Suprapubic skin (tissue), 4 donors: ENCODE data around the gene POPDC2. TPM values are rescaled to one million over a fixed set of nuclear protein-coding genes. Genes with fewer than 3 reads are reported as not detected.
"Not testable (repeated sequence)": the region's sequence is repeated elsewhere in the genome, so short reads cannot be mapped to it uniquely, and the experiment has no call there.

Source experiments
- DNase-seq, 2 donors: peaks; one replicate each; pipeline ENCODE4 v3.0.0-alpha.2; 2019; ENCODE audit warnings: low spot score in 2 of 2
- H3K27ac ChIP-seq: fragments of 200-600 bp; sonication (generic); one replicate; pipeline ENCODE4 v1.5.1; 2019
- H3K27me3 ChIP-seq: fragments of 200-600 bp; sonication (generic); one replicate; pipeline ENCODE4 v1.5.1; 2019
- H3K36me3 ChIP-seq: fragments of 200-600 bp; sonication (generic); one replicate; pipeline ENCODE4 v1.5.1; 2019
- H3K4me1 ChIP-seq: fragments of 200-600 bp; sonication (generic); one replicate; pipeline ENCODE4 v1.5.1; 2019
- H3K4me3 ChIP-seq: fragments of 200-600 bp; sonication (generic); one replicate; pipeline ENCODE4 v1.5.1; 2019; ENCODE audit warnings: mild to moderate bottlenecking
- H3K9me3 ChIP-seq: fragments of 200-600 bp; sonication (generic); one replicate; pipeline ENCODE4 v1.5.1; 2019
- EP300 ChIP-seq: sonication (generic); formaldehyde crosslinking; IDR thresholded peaks from one replicate; pipeline ENCODE4 v1.6.1; 2017; ENCODE audit warnings: antibody characterized with exemption
- POLR2A ChIP-seq, 2 donors: fragments of 450-650 bp; IDR thresholded peaks; one replicate each; pipeline ENCODE4 v1.6.1; 2017; ENCODE audit warnings: antibody characterized with exemption in 2 of 2, mild to moderate bottlenecking in 2 of 2, moderate library complexity in 2 of 2
- POLR2AphosphoS5 ChIP-seq, 3 donors: sonication (generic); formaldehyde crosslinking; IDR thresholded peaks; one replicate each; pipeline ENCODE4 v1.6.1; 2017; ENCODE audit warnings: antibody characterized with exemption in 3 of 3
- WGBS: methylation state at CpG from one replicate; pipeline ENCODE4 v1.1.5; 2018; 5-methylcytosine and 5-hydroxymethylcytosine counted together
- total RNA-seq, 4 donors: library from RNA; depleted of rRNA; stranded (reverse); fragments of >200 nt; gene quantifications; one replicate each; pipeline ENCODE4 v1.1.0, GENCODE V29; 2016
- TF ChIP-seq, protein P1 (sequence below), 2 donors: fragments of 200-600 bp in 1 of 2; fragments of 450-650 bp in 1 of 2; sonication (generic) in 1 of 2; IDR thresholded peaks; one replicate each; pipeline ENCODE4 v1.5.1; 2016 to 2019; ENCODE audit warnings: antibody characterized with exemption in 2 of 2, mild to moderate bottlenecking in 1 of 2, moderate library complexity in 1 of 2

Gene POPDC2
- total RNA-seq, 4 donors from 2014 or later = 0.68 to 4.5 (median 3.4) TPM

GRCh38 chr3:119681279-119681678 is 20.9 kb upstream of the POPDC2 start:
- DNase-seq = no peak
- H3K27me3 ChIP-seq = no peaks in the 10 kb centered on the region
- WGBS = 67% methylated on average over 1 of the region's 1 CpG
- TF ChIP-seq POLR2A (IDR thresholded peaks at IDR 0.05) (no peak), EP300 (no peak), POLR2AphosphoS5 (IDR thresholded peaks at IDR 0.05) (no peak)
- TF ChIP-seq, protein P1, sequence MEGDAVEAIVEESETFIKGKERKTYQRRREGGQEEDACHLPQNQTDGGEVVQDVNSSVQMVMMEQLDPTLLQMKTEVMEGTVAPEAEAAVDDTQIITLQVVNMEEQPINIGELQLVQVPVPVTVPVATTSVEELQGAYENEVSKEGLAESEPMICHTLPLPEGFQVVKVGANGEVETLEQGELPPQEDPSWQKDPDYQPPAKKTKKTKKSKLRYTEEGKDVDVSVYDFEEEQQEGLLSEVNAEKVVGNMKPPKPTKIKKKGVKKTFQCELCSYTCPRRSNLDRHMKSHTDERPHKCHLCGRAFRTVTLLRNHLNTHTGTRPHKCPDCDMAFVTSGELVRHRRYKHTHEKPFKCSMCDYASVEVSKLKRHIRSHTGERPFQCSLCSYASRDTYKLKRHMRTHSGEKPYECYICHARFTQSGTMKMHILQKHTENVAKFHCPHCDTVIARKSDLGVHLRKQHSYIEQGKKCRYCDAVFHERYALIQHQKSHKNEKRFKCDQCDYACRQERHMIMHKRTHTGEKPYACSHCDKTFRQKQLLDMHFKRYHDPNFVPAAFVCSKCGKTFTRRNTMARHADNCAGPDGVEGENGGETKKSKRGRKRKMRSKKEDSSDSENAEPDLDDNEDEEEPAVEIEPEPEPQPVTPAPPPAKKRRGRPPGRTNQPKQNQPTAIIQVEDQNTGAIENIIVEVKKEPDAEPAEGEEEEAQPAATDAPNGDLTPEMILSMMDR (IDR thresholded peaks at IDR 0.05) = no peak
- no peaks in the 10 kb centered on the region for H3K36me3 ChIP-seq
- no peak overlapping the region for H3K27ac ChIP-seq
- H3K9me3 ChIP-seq = no peaks in the 10 kb centered on the region
- no peak overlapping the region for H3K4me3 ChIP-seq
- H3K4me1 ChIP-seq = peaks cover 8% of the 10 kb centered on the region

DNA sequence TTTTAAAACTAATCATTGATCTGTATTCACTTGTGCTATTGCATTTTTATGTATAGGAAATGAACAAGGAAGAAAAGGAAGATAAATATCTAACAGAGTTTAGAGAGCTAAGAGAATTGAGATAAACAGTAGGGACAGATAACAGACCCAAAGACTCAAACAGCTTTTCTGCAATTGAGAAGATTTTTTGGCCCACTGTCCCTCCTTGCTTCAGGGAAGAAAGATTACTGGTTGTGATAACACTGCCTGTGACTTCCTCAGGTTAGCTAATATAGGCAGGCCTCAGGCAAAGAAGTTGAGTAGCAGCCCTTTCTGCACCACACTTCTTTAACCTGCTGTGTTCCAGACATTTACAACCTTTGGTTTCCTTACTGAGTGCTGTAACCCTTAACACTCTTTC is 19.5 kb upstream of the POPDC2 start:
- no peaks in the 10 kb centered on the region for H3K27me3 ChIP-seq
- no peak overlapping the region for H3K4me3 ChIP-seq
- no peaks in the 10 kb centered on the region for H3K9me3 ChIP-seq
- H3K27ac ChIP-seq = no peak overlapping the region
- no peak for DNase-seq
- no peak for TF ChIP-seq POLR2A (IDR thresholded peaks at IDR 0.05)
- TF ChIP-seq, protein P1 (IDR thresholded peaks at IDR 0.05) = no peak
- TF ChIP-seq EP300 = no peak
- no peak for TF ChIP-seq POLR2AphosphoS5 (IDR thresholded peaks at IDR 0.05)
- peaks cover 16% of the 10 kb centered on the region for H3K4me1 ChIP-seq
- H3K36me3 ChIP-seq = peaks cover under 1% of the 10 kb centered on the region

- not testable (repeated sequence) for H3K27ac ChIP-seq, H3K4me3 ChIP-seq, DNase-seq, H3K9me3 ChIP-seq, H3K27me3 ChIP-seq
- Histone ChIP-seq H3K36me3 (peaks cover 17% of the 10 kb centered on the region), H3K4me1 (peaks cover 16% of the 10 kb centered on the region)
- 97% methylated on average over 10 of the region's 10 CpGs for WGBS
Measured at GRCh38 chr3:119678209-119678608, 17.8 kb upstream of the POPDC2 start.

- H3K27me3 ChIP-seq = no peaks in the 10 kb centered on the region
- WGBS = 6% methylated on average over 6 of the region's 6 CpGs
- TF ChIP-seq POLR2A (IDR thresholded peaks at IDR 0.05) = no peak
- TF ChIP-seq, protein P1 (IDR thresholded peaks at IDR 0.05) = no peak
- no peak for TF ChIP-seq POLR2AphosphoS5 (IDR thresholded peaks at IDR 0.05)
- no peak for TF ChIP-seq EP300
- H3K36me3 ChIP-seq = peaks cover 23% of the 10 kb centered on the region
- DNase-seq = no peak
- no peaks in the 10 kb centered on the region for H3K9me3 ChIP-seq
- peak overlapping the region; percentile 89 for H3K27ac ChIP-seq
- peak overlapping the region; percentile 64 for H3K4me3 ChIP-seq
- peaks cover 16% of the 10 kb centered on the region for H3K4me1 ChIP-seq
Measured at GRCh38 chr3:119677641-119677934, 17.2 kb upstream of the POPDC2 start.

DNA sequence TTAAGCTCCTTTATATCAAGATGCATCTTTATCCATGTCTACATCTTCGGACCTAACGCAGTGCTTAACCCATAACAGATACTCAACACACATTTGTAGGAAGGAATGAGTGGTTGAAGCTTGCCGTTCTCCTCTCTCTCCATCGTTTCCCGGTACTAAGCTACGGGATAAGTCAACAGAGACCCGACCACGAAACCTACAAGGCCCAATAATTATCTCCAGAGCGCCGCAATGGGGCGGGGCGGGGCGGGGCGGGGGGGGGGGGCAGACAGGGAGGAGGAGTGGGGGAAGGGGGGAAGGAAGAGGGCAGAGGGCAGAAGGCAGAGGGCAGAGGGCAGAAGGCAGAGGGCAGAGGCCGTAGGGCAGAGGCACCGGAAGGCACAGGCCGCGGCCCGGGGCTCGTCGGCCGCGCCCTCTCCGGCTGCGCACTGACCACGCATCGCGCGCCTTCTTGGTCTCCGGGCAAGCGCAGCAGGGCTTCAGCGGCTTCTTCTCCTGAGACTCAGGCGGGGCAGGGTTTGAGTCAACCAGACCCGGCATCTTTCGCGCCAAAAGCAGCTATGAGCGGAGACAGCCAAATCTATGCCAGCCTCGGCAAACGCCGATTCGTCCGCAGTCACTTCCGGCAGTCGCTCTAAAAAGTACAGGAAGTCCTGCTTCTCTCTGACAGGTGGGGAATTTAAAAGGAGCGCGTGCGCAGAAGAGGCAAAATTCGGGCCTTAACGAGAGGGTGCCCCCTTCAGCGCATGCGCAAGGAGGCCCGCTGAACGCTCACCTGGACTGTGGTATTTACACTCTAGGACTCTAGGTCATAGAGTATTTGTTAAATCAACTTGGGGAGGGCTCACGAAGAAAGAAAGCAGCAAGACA is 16.6 kb upstream of the POPDC2 start, which contains the start of gene COX17:
Gene COX17, minus strand, starts transcription at position 636 of the 870 bp plus-strand sequence. Its CDS starts 96 bp downstream, at position 540.
- Histone ChIP-seq H3K27ac (peak within 1 kb of the TSS; percentile 89), H3K4me1 (peaks cover 16% of the 10 kb centered on the region), H3K9me3 (no peaks in the 10 kb centered on the region), H3K36me3 (peaks cover 25% of the 10 kb centered on the region), H3K27me3 (no peaks in the 10 kb centered on the region), H3K4me3 (peak within 1 kb of the TSS; percentile 64)
- DNase-seq = peak; percentile 93 to 96
- WGBS = under 1% methylated on average over 45 of the region's 54 CpGs
- TF ChIP-seq, protein P1 (IDR thresholded peaks at IDR 0.05) = no peak
- TF ChIP-seq POLR2A (IDR thresholded peaks at IDR 0.05) = peak in 1 of 2 donors; percentile 74
- TF ChIP-seq EP300 = no peak
- TF ChIP-seq POLR2AphosphoS5 (IDR thresholded peaks at IDR 0.05) = peak in 2 of 3 donors; percentile 64 to 71
